WTC11 (cell line): ENCODE data around the gene METTL13.

Experiments used
- CTCF ChIP-seq: fragments of 200-600 bp; IDR thresholded peaks from 2 replicates; pipeline ENCODE4 v1.8.0; 2022; ENCODE audit warnings: antibody characterized with exemption
- NFE2L1 ChIP-seq: sonication (generic); formaldehyde crosslinking; IDR thresholded peaks from 2 replicates; pipeline ENCODE4 v1.8.1; 2023; ENCODE audit warnings: missing genetic modification reagents
- NFYB ChIP-seq: sonication (generic); formaldehyde crosslinking; conservative IDR thresholded peaks from 2 replicates; pipeline ENCODE4 v1.8.0; 2022; ENCODE audit warnings: low read depth, missing genetic modification reagents
- NR1H2 ChIP-seq: sonication (generic); formaldehyde crosslinking; IDR thresholded peaks from 2 replicates; pipeline ENCODE4 v1.9.0; 2021; ENCODE audit warnings: mild to moderate bottlenecking, moderate library complexity, missing genetic modification reagents
- SOX15 ChIP-seq: fragments of 250-450 bp; sonication (Bioruptor Pico); IDR thresholded peaks from 2 replicates; pipeline ENCODE4 v1.9.0; 2021; ENCODE audit warnings: mild to moderate bottlenecking
- USF1 ChIP-seq: sonication (generic); formaldehyde crosslinking; IDR thresholded peaks from 2 replicates; pipeline ENCODE4 v1.8.0; 2022; ENCODE audit warnings: mild to moderate bottlenecking, missing genetic modification reagents
- ZNF232 ChIP-seq: sonication (generic); formaldehyde crosslinking; IDR thresholded peaks from 2 replicates; pipeline ENCODE4 v1.8.0; 2022; ENCODE audit warnings: mild to moderate bottlenecking, missing genetic modification reagents

GRCh38 chr1:171786534-171786933, 5.1 kb downstream of the METTL13 start:
- TF ChIP-seq NFE2L1 (CRISPR knock-in tag) (no peak), CTCF (no peak), NR1H2 (no peak), USF1 (CRISPR knock-in tag) (no peak), SOX15 (CRISPR knock-in tag) (no peak), NFYB (CRISPR knock-in tag) (no peak), ZNF232 (CRISPR knock-in tag) (no peak)
